B cell (primary cell): ENCODE data around the gene MSTO1.

ENCODE experiments used
- CTCF ChIP-seq: fragments of 200-600 bp; IDR thresholded peaks from one replicate; pipeline ENCODE4 v1.8.0; 2022; ENCODE audit warnings: antibody characterized with exemption, mild to moderate bottlenecking
- EZH2 ChIP-seq: IDR thresholded peaks from 2 replicates; pipeline ENCODE4 v1.6.1; 2012; ENCODE audit warnings: borderline replicate concordance, low read depth, mild to moderate bottlenecking, moderate library complexity, low read length; ENCODE audit not compliant: insufficient read depth, poor library complexity, severe bottlenecking

- TF ChIP-seq CTCF (no peak), EZH2 (no peak)
These were observed 13.2 kb upstream of the MSTO1 start for GRCh38 chr1:155596864-155597263.
